GM10266 (cell line): ENCODE measurements around the gene IFTAP.

Experiments
- DNase-seq: peaks from one replicate; pipeline ENCODE4 v3.0.0; 2012; ENCODE audit errors: extremely low spot score
- TF ChIP-seq, protein P1 (sequence below): IDR thresholded peaks from 2 replicates; pipeline ENCODE4 v1.5.1; 2012; ENCODE audit warnings: mild to moderate bottlenecking, low read depth; ENCODE audit not compliant: control insufficient read depth, insufficient read depth; ENCODE audit errors: missing control alignments

IFTAP gene

GRCh38 chr11:36622431-36623136 is 28.3 kb downstream of the IFTAP start:
- TF ChIP-seq, protein P1, sequence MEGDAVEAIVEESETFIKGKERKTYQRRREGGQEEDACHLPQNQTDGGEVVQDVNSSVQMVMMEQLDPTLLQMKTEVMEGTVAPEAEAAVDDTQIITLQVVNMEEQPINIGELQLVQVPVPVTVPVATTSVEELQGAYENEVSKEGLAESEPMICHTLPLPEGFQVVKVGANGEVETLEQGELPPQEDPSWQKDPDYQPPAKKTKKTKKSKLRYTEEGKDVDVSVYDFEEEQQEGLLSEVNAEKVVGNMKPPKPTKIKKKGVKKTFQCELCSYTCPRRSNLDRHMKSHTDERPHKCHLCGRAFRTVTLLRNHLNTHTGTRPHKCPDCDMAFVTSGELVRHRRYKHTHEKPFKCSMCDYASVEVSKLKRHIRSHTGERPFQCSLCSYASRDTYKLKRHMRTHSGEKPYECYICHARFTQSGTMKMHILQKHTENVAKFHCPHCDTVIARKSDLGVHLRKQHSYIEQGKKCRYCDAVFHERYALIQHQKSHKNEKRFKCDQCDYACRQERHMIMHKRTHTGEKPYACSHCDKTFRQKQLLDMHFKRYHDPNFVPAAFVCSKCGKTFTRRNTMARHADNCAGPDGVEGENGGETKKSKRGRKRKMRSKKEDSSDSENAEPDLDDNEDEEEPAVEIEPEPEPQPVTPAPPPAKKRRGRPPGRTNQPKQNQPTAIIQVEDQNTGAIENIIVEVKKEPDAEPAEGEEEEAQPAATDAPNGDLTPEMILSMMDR: peak; percentile 46
- DNase-seq: no peak

GRCh38 chr11:36623494-36623893 is 29.2 kb downstream of the IFTAP start:
- no peak for DNase-seq
- TF ChIP-seq, protein P1: no peak

GRCh38 chr11:36627006-36627405 is 32.7 kb downstream of the IFTAP start:
- TF ChIP-seq, protein P1: no peak
- no peak for DNase-seq

DNA sequence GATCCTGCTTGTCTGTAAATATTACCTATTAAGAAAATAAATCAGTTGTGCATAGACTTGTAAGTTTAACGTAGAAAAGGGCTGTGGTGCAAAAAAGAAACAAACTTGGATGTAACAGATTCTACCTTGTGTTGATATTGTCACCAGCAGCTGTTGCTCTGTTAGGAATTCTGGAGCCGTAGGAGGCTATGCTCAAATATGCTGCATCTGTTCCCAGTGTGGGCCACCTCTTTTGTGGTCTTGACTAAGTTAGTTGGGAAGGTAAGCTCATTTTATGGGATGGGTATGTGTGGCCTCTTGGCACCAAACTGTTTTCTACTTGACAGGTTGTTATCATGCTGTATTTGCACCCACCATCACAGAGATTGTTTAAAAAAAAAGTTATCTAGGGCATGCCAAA is 33.2 kb downstream of the IFTAP start:
- TF ChIP-seq, protein P1: no peak
- DNase-seq: no peak

DNA sequence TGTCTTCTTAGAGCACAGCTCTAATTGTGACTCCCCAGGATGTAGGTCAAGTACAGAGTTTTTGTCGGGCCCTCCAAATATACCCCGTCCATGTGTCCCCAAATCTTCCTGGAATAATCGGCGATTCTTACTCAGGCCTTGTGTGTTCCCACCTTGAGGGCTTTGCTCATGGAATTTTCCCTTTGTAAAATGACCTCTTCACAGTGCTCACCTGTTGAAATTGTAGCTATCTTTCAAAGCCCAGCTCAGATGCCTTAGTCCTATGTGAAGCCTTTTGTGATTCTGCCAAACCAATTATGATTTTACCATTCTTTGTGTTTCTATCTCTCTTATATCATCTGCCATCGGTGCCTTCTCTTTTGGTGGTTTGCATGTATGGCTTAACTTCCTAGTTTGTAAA is 33.8 kb downstream of the IFTAP start:
- TF ChIP-seq, protein P1: no peak
- DNase-seq: no peak

DNA sequence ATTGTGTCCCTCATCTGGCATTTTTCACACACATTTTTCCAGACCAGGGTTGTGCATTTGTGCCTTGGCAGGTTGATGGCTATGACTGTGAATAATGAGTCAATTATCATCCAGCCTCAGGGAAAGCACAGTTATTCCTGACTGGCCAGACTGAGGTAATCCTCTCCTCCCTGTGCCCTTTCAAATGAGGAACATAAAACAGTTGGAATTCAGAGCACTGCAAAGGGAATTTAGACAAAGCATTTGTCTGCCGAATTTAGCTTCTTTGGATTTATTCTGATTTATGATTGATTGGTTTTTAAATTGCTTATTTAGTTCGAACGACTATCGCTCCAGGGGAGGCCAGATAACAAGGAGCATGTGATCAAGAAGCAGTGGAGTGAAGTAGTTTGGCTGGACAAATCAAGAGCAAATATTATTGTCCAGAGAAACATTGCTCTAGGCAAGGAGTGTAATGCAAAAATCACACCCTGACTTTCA is 34.5 kb downstream of the IFTAP start:
- TF ChIP-seq, protein P1: no peak
- no peak for DNase-seq

GRCh38 chr11:36631774-36632173 is 37.5 kb downstream of the IFTAP start:
- peak; percentile 8 for DNase-seq
- TF ChIP-seq, protein P1: no peak
